ENCODE data around the gene RNU5D-1.
"Not testable (repeated sequence)": the region's sequence is repeated elsewhere in the genome, so short reads cannot be mapped to it uniquely, and the experiment has no call there.

The RNU5D-1 gene

GRCh38 chr1:44730741-44731512 is at the start of gene RNU5D-1:
Gene RNU5D-1, minus strand, starts transcription at chr1:44731170.
- peak; percentile 95 to 97 for DNase-seq

GRCh38 chr1:44780583-44781121 is 49.7 kb upstream of the RNU5D-1 start:
- no peak for DNase-seq

- DNase-seq: no peak
Measured at GRCh38 chr1:44778705-44779576, 48.0 kb upstream of the RNU5D-1 start.

GRCh38 chr1:44777969-44778635 is 47.1 kb upstream of the RNU5D-1 start:
- DNase-seq: no peak

- DNase-seq: no peak
Measured at GRCh38 chr1:44777547-44777946, 46.6 kb upstream of the RNU5D-1 start.

GRCh38 chr1:44776730-44777068 is 45.7 kb upstream of the RNU5D-1 start:
- DNase-seq: peak in 1 of 2 experiments; percentile 46

- DNase-seq: peak; percentile 49 to 58
Measured at GRCh38 chr1:44775930-44776729, 45.2 kb upstream of the RNU5D-1 start.

GRCh38 chr1:44775078-44775929 is 44.3 kb upstream of the RNU5D-1 start, which contains the start of gene RPS8:
Gene RPS8, plus strand, starts transcription at chr1:44775540. Its CDS starts 57 bp downstream, at chr1:44775597.
- DNase-seq: peak; percentile 92 to 93

- DNase-seq: not testable (repeated sequence)
Measured at GRCh38 chr1:44766421-44766820, 35.5 kb upstream of the RNU5D-1 start.

GRCh38 chr1:44760876-44761275 is 29.9 kb upstream of the RNU5D-1 start:
- DNase-seq: no peak

GRCh38 chr1:44759077-44759476 is 28.1 kb upstream of the RNU5D-1 start:
- no peak for DNase-seq

GRCh38 chr1:44757420-44757819 is 26.4 kb upstream of the RNU5D-1 start:
- DNase-seq: no peak

GRCh38 chr1:44747878-44748277 is 16.9 kb upstream of the RNU5D-1 start:
- DNase-seq: no peak

GRCh38 chr1:44743211-44743610 is 12.2 kb upstream of the RNU5D-1 start:
- no peak for DNase-seq

GRCh38 chr1:44740179-44740617 is 9.2 kb upstream of the RNU5D-1 start:
- no peak for DNase-seq

GRCh38 chr1:44739307-44740178 is 8.6 kb upstream of the RNU5D-1 start, which contains the start of gene KIF2C:
Gene KIF2C, plus strand, starts transcription at chr1:44739837. Its CDS starts 96 bp downstream, at chr1:44739933.
- DNase-seq: peak; percentile 99

- not testable (repeated sequence) for DNase-seq
Measured at GRCh38 chr1:44738953-44739306, 8.0 kb upstream of the RNU5D-1 start.

GRCh38 chr1:44735992-44736391 is 5.0 kb upstream of the RNU5D-1 start:
- DNase-seq: no peak

GRCh38 chr1:44733784-44734183 is 2.8 kb upstream of the RNU5D-1 start:
- no peak for DNase-seq

- DNase-seq: no peak
Measured at GRCh38 chr1:44733365-44733764, 2.4 kb upstream of the RNU5D-1 start.

All from activated T-cell treated with anti-CD3 and anti-CD28 coated beads, Interleukin-2, amount 50 U/mL, for 48 hours (primary cell).